ENCODE measurements around the gene CFAP251. TPM values are rescaled to one million over a fixed set of nuclear protein-coding genes. Genes with fewer than 3 reads are reported as not detected.

The CFAP251 gene
- total RNA-seq, 1 experiment from 2014 or later, result 0.81 TPM

DNA sequence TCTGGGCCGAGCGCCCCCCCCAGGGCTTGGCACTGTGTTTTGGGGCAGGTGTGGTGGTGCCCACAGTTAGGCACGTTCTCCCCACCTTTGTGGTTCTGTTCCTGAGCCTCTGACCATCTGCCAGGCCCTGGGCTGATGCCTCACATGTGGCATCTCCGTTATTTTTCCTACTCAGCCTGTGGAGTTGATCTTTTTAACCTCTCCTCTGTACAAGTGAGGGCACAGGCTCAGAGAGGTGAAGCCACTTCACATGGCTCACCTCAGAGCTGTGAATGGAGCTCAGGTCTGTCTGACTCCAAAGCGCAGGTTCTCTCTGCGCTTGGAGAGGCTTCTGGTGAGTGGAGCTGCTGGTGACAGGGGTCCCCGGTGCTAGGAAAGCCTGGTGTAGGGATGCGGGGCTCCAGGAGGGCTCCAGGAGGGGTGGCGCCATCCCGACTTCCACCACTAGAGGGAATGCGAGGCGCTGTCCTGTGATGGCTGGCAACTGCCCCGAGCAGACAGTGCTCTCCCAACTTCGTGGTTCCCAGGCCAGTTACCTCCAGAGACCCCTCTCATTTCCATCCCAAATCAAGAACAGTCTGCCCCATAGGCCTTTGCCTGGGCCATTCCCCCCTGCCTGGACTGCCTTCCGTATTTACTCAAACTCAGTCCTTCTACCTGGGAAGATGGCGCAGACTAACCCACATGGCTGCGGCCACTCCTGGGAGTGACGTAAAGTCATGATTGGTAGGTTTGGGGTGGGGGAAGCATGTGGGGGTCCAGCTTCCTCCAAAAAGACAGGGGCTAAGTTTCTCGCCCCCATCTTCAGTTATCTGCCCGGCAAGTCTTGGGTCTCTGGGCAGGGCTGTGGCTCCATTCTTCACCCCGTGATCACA lies 113.2 kb downstream of the CFAP251 start:
- Histone ChIP-seq H2AFZ (ENCODE audit: low read length) (no peak overlapping the region), H2AK5ac (ENCODE audit: insufficient read length, low read length) (no peak overlapping the region), H3K79me2 (ENCODE audit: insufficient read depth, low read length) (peaks cover 2% of the 10 kb centered on the region; the same call in 1 of the 2 replicates), H3T11ph (ENCODE audit: low read length) (no peak overlapping the region), H4K5ac (ENCODE audit: insufficient read length, low read depth, low read length) (no peak overlapping the region), H3K18ac (ENCODE audit: insufficient read length, low read depth, low read length) (no peak overlapping the region), H4K8ac (replicated peaks; ENCODE audit: insufficient read length, low read depth, low read length) (no peak overlapping the region), H4K20me1 (ENCODE audit: control insufficient read depth, insufficient read depth, insufficient read length) (peaks cover 3% of the 10 kb centered on the region), H2BK12ac (ENCODE audit: insufficient read length, low read depth, low read length) (no peak overlapping the region), H3K4me2 (ENCODE audit: insufficient read depth, insufficient read length, low read length) (no peak overlapping the region), H3K9me3 (ENCODE audit: control insufficient read depth, low read depth, low read length) (no peaks in the 10 kb centered on the region), H3K4me1 (ENCODE audit: insufficient read depth, low read length) (no peaks in the 10 kb centered on the region), H3K27ac (ENCODE audit: insufficient read length, low read depth, low read length) (no peak overlapping the region), H3K23ac (ENCODE audit: insufficient read length, low read depth, low read length) (no peak overlapping the region), H3K79me1 (ENCODE audit: insufficient read depth, low read depth, low read length, poor library complexity, severe bottlenecking) (peaks cover 7% of the 10 kb centered on the region), H2BK15ac (ENCODE audit: low read depth, low read length) (no peak overlapping the region), H2BK20ac (ENCODE audit: low read depth, low read length, poor library complexity, severe bottlenecking) (no peak overlapping the region), H2BK5ac (ENCODE audit: insufficient read length, low read length) (no peak overlapping the region), H3K9ac (ENCODE audit: extremely low read depth, insufficient read length, low read length) (no peak overlapping the region), H3K56ac (ENCODE audit: insufficient read length, low read depth, low read length) (no peak overlapping the region), H3K14ac (ENCODE audit: insufficient read depth, low read length) (no peak overlapping the region), H4K91ac (ENCODE audit: insufficient read length, low read depth, low read length) (no peak overlapping the region), H3K4ac (ENCODE audit: low read depth, low read length) (no peak overlapping the region), H2BK120ac (ENCODE audit: low read depth, low read length, poor library complexity, severe bottlenecking) (no peak overlapping the region), H3K23me2 (ENCODE audit: insufficient read length, low read depth, low read length, poor library complexity, severe bottlenecking) (no peaks in the 10 kb centered on the region), H3K27me3 (ENCODE audit: insufficient read depth, low read length) (no peaks in the 10 kb centered on the region)
- peaks cover 14 to 27% (median 18%) of the 10 kb centered on the region in 3 experiments; a peak in 6 of 7 replicates for H3K36me3 Mint-ChIP-seq (ENCODE audit: insufficient read depth in 1 of 3, low read depth in 3 of 3)
- H3K9me3 Mint-ChIP-seq, result no peaks in the 10 kb centered on the region
- no CpG with 5 or more reads among the region's 21 CpGs for WGBS (ENCODE audit: extremely low coverage, insufficient read length, low lambda C conversion rate)
- H3K27me3 Mint-ChIP-seq (ENCODE audit: low read depth), result no peaks in the 10 kb centered on the region
- DNase-seq, result peak; percentile 90
- H3K27ac Mint-ChIP-seq, result peak overlapping the region in 1 of 3 experiments; percentile 30; a peak in 2 of 7 replicates
- H3K4me1 Mint-ChIP-seq, result peaks cover 26 to 29% of the 10 kb centered on the region in 2 experiments
- peak; percentile 91 for TF ChIP-seq CTCF (conservative IDR thresholded peaks at IDR 0.05)
- H3K4me3 Mint-ChIP-seq, result no peak overlapping the region

Data from H9 (cell line).